Neural cell (in vitro differentiated cells): ENCODE results near the gene MAGI2. TPM values are rescaled to one million over a fixed set of nuclear protein-coding genes. Genes with fewer than 3 reads are reported as not detected.

Source experiments
- H2AFZ ChIP-seq: fragments of 200-600, 300-800 bp; sonication (generic), shearing (Covaris generic); 2 replicates; pipeline ENCODE4 v1.6.0; 2014; ENCODE audit warnings: low read depth, mild to moderate bottlenecking, antibody characterized with exemption, low read length, moderate library complexity
- H3F3A ChIP-seq: fragments of 200-600 bp; shearing (Covaris generic); 2 replicates; pipeline ENCODE4 v1.6.1; 2016; ENCODE audit warnings: mild to moderate bottlenecking, moderate library complexity, mixed read lengths, antibody characterized with exemption, low read length; ENCODE audit not compliant: insufficient read depth, poor library complexity, severe bottlenecking
- H3K27ac ChIP-seq: fragments of 200-600, 300-800 bp; sonication (generic), shearing (Covaris generic); 2 replicates; pipeline ENCODE4 v1.5.1; 2014; ENCODE audit warnings: mild to moderate bottlenecking, low read length, moderate library complexity
- H3K27me3 ChIP-seq: fragments of 300-800, 200-600 bp; sonication (generic), shearing (Covaris generic); 2 replicates; pipeline ENCODE4 v1.6.0; 2014; ENCODE audit warnings: mild to moderate bottlenecking, low read depth, low read length, moderate library complexity; ENCODE audit not compliant: insufficient read depth
- H3K36me3 ChIP-seq: fragments of 300-800, 200-600 bp; sonication (generic), shearing (Covaris generic); 2 replicates; pipeline ENCODE4 v1.5.1; 2014; ENCODE audit warnings: mild to moderate bottlenecking, antibody characterized with exemption, low read length, moderate library complexity; ENCODE audit not compliant: insufficient read depth
- H3K4me2 ChIP-seq: fragments of 300-800, 200-600 bp; sonication (generic), shearing (Covaris generic); 2 replicates; pipeline ENCODE4 v1.6.0; 2014; ENCODE audit warnings: mild to moderate bottlenecking, low read length
- H3K4me3 ChIP-seq: fragments of 300-800, 200-600 bp; sonication (generic), shearing (Covaris generic); 2 replicates; pipeline ENCODE4 v1.5.1; 2014; ENCODE audit warnings: mild to moderate bottlenecking, low read length, moderate library complexity
- H3K79me2 ChIP-seq: fragments of 200-600 bp; shearing (Covaris generic); replicated peaks from 2 replicates; pipeline ENCODE4 v1.6.0; 2014; ENCODE audit warnings: mild to moderate bottlenecking, low read length, moderate library complexity; ENCODE audit not compliant: insufficient read depth
- H3K9ac ChIP-seq: fragments of 300-800, 200-600 bp; sonication (generic), shearing (Covaris generic); 2 replicates; pipeline ENCODE4 v1.6.1; 2016; ENCODE audit warnings: mild to moderate bottlenecking, low read length, mixed read lengths
- H3K9me2 ChIP-seq: fragments of 200-600 bp; shearing (Covaris generic); 2 replicates; pipeline ENCODE4 v1.6.1; 2016; ENCODE audit warnings: mild to moderate bottlenecking, low read length, mixed read lengths; ENCODE audit not compliant: insufficient read depth
- H3K9me3 ChIP-seq: fragments of 200-600, 300-800 bp; sonication (generic), shearing (Covaris generic); 2 replicates; pipeline ENCODE4 v1.6.1; 2016; ENCODE audit warnings: mild to moderate bottlenecking, mixed run types, low read length, moderate library complexity, mixed read lengths
- H4K20me1 ChIP-seq: fragments of 200-600 bp; shearing (Covaris generic); 2 replicates; pipeline ENCODE4 v1.6.1; 2016; ENCODE audit warnings: mild to moderate bottlenecking, mixed run types; ENCODE audit not compliant: insufficient read depth
- CTCF ChIP-seq: fragments of 450-650 bp; IDR thresholded peaks from 2 replicates; pipeline ENCODE4 v1.5.1; 2014; ENCODE audit warnings: antibody characterized with exemption, mild to moderate bottlenecking, moderate library complexity; ENCODE audit not compliant: poor library complexity, severe bottlenecking
- EP300 ChIP-seq: fragments of 450-650 bp; conservative IDR thresholded peaks from 2 replicates; pipeline ENCODE4 v1.6.1; 2014; ENCODE audit warnings: antibody characterized with exemption, mild to moderate bottlenecking, moderate library complexity; ENCODE audit not compliant: poor library complexity, severe bottlenecking
- EZH2 ChIP-seq: fragments of 200-600, 300-800 bp; shearing (Covaris generic), sonication (generic); IDR thresholded peaks from 2 replicates; pipeline ENCODE4 v1.6.1; 2014; ENCODE audit warnings: antibody characterized with exemption, low read length, borderline replicate concordance, mild to moderate bottlenecking; ENCODE audit not compliant: insufficient read depth, poor library complexity, severe bottlenecking
- MXI1 ChIP-seq: fragments of 450-650 bp; conservative IDR thresholded peaks from 2 replicates; pipeline ENCODE4 v1.6.1; 2014; ENCODE audit warnings: antibody characterized with exemption, mild to moderate bottlenecking; ENCODE audit not compliant: poor library complexity, severe bottlenecking
- POLR2AphosphoS5 ChIP-seq: IDR thresholded peaks from 2 replicates; pipeline ENCODE4 v1.6.1; 2012
- RAD21 ChIP-seq: fragments of 450-650 bp; conservative IDR thresholded peaks from 2 replicates; pipeline ENCODE4 v1.6.1; 2014; ENCODE audit warnings: antibody characterized with exemption, mild to moderate bottlenecking, moderate library complexity
- REST ChIP-seq: IDR thresholded peaks from 2 replicates; pipeline ENCODE4 v1.6.1; 2012; ENCODE audit warnings: borderline replicate concordance
- SMC3 ChIP-seq: fragments of 450-650 bp; conservative IDR thresholded peaks from 2 replicates; pipeline ENCODE4 v1.6.1; 2014; ENCODE audit warnings: antibody characterized with exemption, mild to moderate bottlenecking, moderate library complexity; ENCODE audit not compliant: poor library complexity
- TAF1 ChIP-seq: IDR thresholded peaks from 2 replicates; pipeline ENCODE4 v1.6.1; 2012; ENCODE audit warnings: low read depth
- polyA plus RNA-seq: library from polyadenylated mRNA; depleted of rRNA; stranded (reverse); fragments of >200 nt; gene quantifications from 2 replicates; pipeline ENCODE4 v1.2.3, GENCODE V29; 2014

Gene MAGI2
- polyA plus RNA-seq, 1 donor from 2014 or later, result 19.3 TPM

DNA sequence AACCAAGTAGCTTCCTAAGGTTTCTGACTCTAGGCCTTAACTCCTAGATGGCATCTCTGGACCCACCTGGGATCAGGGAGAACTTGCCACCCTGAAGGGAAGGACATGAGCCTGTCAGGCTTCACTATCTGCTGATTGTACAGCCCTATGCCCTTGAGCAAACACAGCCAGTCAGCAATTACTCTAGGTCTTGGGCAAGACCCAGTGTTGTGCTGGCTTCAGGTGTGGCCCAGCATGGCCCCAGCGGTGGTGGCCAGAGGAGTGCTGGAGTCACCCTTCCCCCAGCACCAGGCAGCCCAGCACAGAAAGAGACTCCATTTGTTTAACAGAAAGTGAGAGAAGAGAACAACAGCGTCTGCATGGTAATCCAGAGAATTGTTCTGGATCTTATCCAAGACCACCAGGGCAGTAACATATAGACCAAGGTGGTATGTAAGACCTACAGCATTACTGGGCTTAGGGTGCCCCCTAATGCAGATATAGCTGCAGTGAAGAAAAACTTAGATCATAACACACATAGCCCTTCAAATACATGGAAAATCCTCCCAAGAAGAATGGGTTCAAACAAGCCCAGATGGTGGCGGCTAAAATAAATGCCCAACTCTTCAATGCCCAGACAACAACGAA lies 207.7 kb downstream of the MAGI2 start:
- Histone ChIP-seq H3K9me2 (no peaks in the 10 kb centered on the region), H3K79me2 (no peaks in the 10 kb centered on the region), H3K4me3 (no peak overlapping the region), H2AFZ (no peak overlapping the region), H3K9me3 (no peaks in the 10 kb centered on the region), H3K9ac (no peak overlapping the region), H3K36me3 (no peaks in the 10 kb centered on the region), H3K27me3 (no peaks in the 10 kb centered on the region), H3K27ac (no peak overlapping the region), H3K4me2 (no peak overlapping the region), H4K20me1 (no peaks in the 10 kb centered on the region), H3F3A (no peaks in the 10 kb centered on the region)
- TF ChIP-seq TAF1 (no peak), RAD21 (peak; percentile 12)

DNA sequence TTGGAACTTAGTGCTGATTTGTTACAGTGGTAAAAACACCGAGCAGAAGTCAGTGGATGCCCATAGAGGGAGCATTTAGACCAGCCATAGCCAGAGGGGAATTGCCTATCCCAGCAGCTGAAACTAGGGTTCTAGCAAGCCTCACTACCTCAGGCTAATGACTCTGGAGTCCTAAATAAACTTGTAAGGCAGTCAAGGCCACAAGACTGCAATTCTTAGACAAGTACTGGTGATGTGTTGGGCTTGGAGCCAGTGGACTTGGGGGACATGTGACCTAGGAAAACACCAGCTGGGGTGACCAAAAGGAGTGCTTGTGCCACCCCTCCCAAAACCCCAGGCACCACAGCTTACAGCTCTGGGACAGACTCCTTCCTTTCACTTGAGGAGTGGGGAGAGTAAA lies 209.0 kb downstream of the MAGI2 start:
- Histone ChIP-seq H3K36me3 (no peaks in the 10 kb centered on the region), H3K4me2 (no peak overlapping the region), H4K20me1 (no peaks in the 10 kb centered on the region), H3K27ac (no peak overlapping the region), H3K9me2 (no peaks in the 10 kb centered on the region), H3K9me3 (no peaks in the 10 kb centered on the region), H3K79me2 (no peaks in the 10 kb centered on the region), H2AFZ (no peak overlapping the region), H3K27me3 (no peaks in the 10 kb centered on the region), H3K9ac (no peak overlapping the region), H3K4me3 (no peak overlapping the region), H3F3A (no peaks in the 10 kb centered on the region)
- no peak for TF ChIP-seq POLR2AphosphoS5
- no peak for TF ChIP-seq EP300
- no peak for TF ChIP-seq TAF1
- TF ChIP-seq CTCF, result no peak
- no peak for TF ChIP-seq RAD21
- no peak for TF ChIP-seq SMC3
- no peak for TF ChIP-seq REST
- no peak for TF ChIP-seq MXI1
- no peak for TF ChIP-seq EZH2
